CD1c-positive myeloid dendritic cell (primary cell): ENCODE results near the gene SIGLEC8.
"Not testable (repeated sequence)": the region's sequence is repeated elsewhere in the genome, so short reads cannot be mapped to it uniquely, and the experiment has no call there.

Source experiments
- DNase-seq: peaks from one replicate; pipeline ENCODE4 v3.0.0-alpha.2; 2016; ENCODE audit errors: extremely low spot score

SIGLEC8 gene

DNA sequence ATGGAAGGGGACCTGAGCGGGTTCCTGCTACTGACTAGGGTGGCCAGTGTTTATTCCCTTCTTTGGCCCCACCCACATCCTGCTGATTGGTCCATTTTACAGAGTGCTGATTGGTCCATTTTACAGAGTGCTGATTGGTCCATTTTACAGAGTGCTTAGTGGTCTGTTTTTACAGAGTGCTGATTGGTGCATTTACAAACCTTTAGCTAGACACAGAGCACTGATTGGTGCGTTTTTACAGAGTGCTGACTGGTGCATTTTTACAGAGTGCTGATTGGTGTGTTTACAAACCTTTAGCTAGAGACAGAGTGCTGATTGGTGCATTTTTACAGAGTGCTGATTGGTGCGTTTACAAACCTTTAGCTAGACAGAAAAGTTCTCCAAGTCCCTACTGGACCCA is 10.7 kb downstream of the SIGLEC8 start:
- not testable (repeated sequence) for DNase-seq

DNA sequence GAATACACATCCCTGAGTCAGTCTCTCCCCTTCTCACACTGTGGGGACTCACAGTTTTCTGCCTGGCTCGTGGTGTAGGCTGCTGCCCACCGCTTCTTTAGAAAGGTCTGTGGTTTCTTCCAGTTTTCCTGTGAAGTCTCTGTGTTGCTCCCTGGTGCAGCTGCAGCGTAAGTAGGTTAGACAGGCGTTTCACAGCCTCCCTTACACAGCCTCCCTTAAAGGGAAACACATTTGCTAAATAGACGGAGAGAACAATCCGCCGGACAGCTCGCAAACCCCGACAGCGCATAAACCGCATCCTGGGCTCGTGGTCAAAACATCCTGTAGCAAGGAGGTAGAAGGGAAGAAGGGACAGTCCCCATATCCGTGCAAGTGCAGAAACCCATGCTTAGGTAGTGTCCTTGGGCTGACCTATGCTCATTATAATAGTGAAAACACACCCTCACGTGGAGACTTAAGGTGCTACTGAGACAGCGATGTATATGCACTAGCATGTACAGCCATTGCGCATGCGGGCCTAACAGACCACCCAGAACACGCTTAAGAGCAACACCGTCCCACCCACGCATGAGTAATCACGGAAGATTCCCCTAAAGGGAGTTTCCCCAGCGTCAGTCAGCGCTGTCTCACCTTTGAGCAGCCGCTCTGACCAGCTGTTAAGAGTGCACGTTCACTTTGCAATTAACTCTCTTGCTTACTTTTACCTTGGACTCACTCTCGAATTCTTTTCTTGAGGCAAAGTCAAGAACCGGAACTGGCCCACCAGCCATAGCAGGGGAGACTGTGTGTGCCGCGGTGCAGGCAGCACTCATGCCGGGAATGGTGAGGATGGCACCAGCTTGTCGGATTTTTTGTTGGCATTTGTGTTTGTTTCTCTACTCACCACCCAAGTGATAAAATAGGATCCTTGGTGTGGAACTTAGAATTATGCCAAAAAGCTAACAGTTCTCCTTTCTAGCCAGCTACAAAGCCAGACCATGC is 16.6 kb downstream of the SIGLEC8 start:
- peak; percentile 92 for DNase-seq

DNA sequence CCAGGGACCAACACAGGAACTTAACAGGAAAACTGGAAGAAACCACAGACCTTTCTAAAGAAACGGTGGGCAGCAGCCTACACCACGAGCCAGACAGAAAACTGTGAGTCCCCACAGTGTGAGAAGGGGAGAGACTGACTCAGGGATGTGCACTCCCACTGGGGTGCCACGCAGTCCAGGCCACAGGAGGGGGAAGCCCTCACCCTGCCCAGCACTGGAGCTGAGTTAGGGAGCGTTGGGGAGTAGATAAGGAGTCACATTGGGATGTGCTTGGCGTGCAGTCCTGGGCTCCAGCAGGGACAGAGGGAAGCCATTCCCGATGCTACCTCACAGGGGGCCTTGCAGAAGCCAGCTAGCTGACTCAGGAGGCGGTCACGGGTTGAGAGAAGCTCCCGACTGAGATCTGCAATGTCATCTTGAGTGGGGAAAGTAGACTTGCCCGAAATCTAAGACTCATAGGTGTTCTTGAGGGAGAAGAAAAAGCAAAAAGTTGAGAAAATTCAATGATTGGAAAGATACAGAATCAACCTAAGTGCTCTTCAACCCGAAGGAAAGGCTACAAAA is 17.3 kb downstream of the SIGLEC8 start:
- peak; percentile 88 for DNase-seq

DNA sequence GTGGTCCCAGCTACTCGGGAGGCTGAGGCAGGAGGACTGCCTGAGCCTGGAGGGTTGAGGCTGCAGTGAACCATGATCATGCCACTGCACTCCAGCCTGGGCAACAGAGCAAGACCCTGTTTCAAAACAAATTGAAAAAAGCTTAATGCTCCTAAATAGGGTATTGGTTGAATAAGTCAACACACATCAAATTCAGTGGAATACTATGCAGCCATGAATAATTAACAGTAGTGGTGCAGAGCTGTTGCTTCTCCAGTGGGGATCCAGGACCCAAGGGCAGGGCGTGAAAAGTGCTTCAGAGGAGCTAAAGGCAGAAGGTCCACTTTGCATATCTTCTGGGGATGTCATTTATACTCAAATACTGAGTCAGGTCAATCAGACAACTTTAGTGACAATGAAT is 18.2 kb downstream of the SIGLEC8 start:
- DNase-seq = no peak

DNA sequence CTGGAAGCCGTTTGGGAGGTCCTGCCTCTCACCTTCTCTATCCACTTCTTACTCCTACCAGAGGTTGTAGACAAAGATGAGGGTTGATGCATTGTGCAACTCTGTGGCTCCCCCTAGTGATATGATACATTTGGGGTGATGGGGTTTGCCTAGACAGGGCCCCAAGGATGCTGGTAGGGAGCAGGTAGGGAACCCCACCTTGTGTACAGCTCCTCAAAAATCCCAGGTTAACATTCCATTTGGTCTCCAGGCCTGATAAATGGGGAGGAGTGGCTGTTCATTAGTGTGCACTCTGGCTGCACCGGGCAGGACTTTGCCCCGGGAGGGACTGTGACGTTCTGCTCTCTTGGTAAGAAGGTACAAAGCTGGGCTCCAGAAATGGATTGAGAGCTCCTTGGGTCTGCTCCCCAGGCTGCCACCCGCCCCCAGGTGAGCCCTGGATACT is 19.2 kb downstream of the SIGLEC8 start:
- DNase-seq = peak; percentile 53

GRCh38 chr19:51434456-51434855 is 23.8 kb downstream of the SIGLEC8 start:
- DNase-seq = peak; percentile 59

GRCh38 chr19:51433043-51433442 is 25.2 kb downstream of the SIGLEC8 start:
- DNase-seq = peak; percentile 75

- DNase-seq = peak; percentile 82
These were observed 27.1 kb downstream of the SIGLEC8 start for GRCh38 chr19:51431124-51431523.

GRCh38 chr19:51430221-51430620 is 28.0 kb downstream of the SIGLEC8 start:
- DNase-seq = peak; percentile 56

GRCh38 chr19:51427201-51427600 is 31.1 kb downstream of the SIGLEC8 start:
- peak; percentile 73 for DNase-seq

DNA sequence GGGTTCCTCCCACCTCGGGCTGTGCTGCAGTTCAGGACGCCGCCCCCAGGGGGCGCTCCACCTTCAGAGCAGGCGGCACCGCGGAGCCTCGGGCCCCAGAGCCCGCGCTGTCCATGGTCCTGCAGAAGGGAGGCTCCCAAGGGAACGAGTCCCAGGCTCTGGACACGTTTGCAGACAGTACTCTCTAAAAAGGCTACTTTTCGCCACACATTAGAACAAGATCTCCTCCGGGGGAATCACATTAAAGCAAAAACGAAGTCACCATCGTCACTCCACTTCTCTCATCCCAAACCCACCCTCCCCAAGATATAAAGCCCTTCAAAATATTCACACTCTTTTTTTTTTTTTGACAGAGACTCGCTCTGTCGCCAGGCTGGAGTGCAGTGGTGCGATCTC is 36.2 kb downstream of the SIGLEC8 start:
- peak; percentile 96 for DNase-seq

GRCh38 chr19:51421229-51422052 is 36.8 kb downstream of the SIGLEC8 start:
- peak; percentile 53 for DNase-seq

GRCh38 chr19:51420511-51420910 is 37.7 kb downstream of the SIGLEC8 start:
- DNase-seq = not testable (repeated sequence)

DNA sequence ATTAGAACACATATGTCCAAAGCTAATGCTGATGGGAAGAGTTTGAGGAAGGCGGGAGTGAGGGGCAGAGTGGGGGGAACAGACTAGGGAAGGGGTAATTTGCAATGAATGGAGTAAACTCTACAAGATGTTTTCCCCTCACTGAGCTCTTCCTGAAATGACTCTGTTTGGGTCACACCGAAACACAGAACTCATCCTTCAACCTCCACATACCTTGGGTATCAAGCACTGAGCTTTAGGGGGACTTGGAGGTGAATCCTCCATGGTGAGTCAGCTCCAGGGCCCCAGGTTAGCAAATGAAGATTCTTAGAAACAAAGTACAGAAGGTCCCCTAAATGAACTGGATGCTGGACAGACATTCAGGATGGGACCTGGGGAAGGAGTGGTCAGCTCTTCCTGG is 39.5 kb downstream of the SIGLEC8 start:
- DNase-seq = no peak

DNA sequence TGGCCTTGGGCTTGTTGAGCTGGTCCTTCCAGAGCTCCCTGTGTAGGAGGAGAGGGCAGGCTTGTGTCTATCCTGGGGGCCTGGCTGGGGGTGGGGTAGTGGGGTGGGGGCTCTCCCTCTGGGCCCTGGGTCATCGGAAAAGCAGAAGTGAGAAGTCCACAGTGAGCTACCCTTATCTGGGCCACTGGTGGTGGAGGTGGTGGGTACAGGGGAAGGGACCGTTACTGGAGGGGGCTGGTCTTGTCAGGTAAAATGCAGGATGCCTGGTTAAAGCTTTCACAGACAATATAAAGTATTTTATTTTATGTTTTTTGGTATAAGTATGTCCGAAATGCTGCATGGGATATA is 40.5 kb downstream of the SIGLEC8 start:
- no peak for DNase-seq

DNA sequence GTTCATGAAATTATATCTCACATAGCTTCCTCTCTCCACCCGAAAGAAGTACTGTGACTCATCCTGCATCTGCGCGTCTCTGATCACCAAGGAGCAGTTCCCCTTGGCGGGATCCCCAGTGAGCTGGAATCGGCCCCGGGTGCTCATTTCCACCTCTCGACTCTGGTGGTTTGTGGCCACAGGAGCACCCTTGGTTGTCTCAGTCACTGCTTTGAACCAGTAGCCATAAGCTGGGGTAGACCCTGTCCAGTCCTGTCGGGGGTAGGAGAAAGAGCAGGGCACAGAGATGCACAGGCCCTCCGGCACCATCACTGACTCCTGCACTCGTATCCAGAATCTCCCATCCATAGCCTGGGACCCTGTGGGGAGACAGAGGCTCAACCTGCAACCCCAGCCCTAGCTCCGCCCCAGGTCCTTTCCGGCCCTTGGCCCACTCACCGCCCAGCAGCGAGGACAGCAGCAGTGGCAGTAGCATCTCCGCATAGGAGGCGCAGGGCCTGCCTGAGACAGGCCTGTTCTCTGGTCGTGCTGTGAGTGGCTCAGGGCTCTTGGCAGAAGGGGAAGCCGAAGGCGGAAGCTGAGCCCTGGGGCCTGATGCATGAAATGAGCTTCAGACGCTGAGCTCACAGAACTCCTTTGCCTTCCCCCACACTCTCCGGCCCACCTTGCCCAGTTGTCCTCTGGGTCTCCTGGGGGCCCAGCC is 41.0 kb downstream of the SIGLEC8 start, which contains the start of gene SIGLEC10:
Gene SIGLEC10 (minus strand): TSS at position 536 of the 703 bp plus-strand sequence. CDS start 61 bp downstream, at position 475.
- DNase-seq = peak; percentile 92

GRCh38 chr19:51416422-51416821 is 41.8 kb downstream of the SIGLEC8 start:
- not testable (repeated sequence) for DNase-seq

DNA sequence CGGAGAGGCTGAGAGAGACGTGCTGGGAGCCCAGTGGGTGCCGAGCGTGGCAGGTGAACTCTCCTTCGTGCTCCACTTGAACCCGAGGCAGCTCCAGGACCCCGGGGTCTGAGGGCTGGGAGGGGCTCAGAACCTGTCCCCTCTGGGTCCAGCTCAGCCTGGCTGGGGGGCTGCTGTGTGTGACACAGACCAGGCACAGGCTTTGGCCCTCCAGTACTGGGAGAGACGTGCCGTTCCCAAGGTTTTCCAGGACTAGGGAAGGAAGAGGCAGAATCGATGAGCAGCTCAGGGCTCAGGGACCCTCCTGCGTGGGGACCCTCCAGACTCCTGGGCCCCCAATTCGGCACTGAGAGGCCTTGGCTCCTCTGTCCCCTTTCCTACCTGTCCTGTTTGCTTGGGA is 43.1 kb downstream of the SIGLEC8 start:
- no peak for DNase-seq

- DNase-seq = no peak
These were observed 47.1 kb downstream of the SIGLEC8 start for GRCh38 chr19:51410950-51411748.

DNA sequence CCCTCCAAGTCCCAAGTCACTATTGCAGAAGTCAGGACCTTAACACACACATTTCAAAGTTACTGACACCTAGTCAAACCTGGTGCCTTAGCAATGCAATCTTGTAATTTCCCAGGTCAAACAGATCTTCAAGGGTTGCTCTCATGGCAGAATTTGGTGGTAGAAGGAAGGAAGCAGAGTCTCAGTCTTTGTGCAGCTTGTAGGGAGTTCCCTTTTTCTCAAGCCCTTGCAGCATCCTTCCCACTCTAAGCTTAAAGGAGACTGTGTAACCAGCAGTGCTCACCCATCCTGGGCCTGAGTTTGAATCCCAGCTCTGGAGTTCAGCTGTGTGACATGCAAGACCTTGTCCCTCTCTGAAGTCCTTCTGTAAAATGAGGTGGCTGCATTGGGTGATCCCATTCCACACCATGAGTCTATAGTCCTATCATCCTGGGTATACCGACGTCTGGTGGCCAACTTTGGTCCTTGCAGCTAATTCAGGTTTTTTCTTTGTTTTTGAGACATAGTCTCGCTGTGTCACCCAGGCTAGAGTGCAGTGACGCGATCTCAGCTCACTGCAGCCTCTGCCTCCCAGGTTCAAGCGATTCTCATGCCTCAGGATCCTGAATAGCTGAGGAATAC is 50.6 kb downstream of the SIGLEC8 start:
- peak; percentile 82 for DNase-seq
